ENCODE measurements around the gene ANKRD13B.

DNA sequence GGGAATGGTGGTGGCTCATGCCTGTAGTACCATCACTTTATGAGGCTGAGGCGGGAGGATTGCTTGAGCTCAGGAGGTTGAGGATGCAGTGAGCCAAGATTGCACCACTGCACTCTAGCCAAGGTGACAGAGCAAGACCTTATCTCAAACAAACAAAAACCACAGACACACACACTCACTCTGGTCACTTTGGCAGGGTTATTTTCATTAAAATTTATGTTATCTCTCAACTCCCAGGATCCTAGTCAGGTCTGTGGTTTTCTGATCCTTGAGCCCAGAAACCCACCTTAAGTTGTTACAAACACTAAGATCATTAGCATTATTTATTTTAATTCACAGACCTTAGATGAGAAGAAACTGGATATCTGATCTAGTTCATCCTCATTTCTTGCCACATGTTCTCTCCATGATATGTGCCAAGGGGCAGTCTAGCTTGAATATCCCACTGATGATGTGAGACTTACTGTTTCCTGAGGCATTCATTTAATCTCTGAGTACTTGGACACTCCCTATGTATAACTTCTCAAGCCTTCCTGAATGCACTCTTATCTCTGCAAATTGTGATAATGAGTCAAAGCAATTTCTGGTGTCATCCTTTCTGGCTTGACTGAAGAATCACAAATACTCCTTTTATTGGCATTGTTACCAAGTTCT is 35.7 kb upstream of the ANKRD13B start:
- TF ChIP-seq ARNTL (CRISPR knock-in tag; IDR thresholded peaks at IDR 0.05; ENCODE audit: borderline replicate concordance, low read depth), result no peak
- no peak for TF ChIP-seq CSDC2 (CRISPR knock-in tag; IDR thresholded peaks at IDR 0.05)
- TF ChIP-seq SNAI2 (CRISPR knock-in tag; IDR thresholded peaks at IDR 0.05), result no peak
- no peak for TF ChIP-seq OSR1 (CRISPR knock-in tag; IDR thresholded peaks at IDR 0.05)
- no peak for TF ChIP-seq ESRRG (CRISPR knock-in tag; IDR thresholded peaks at IDR 0.05)
- TF ChIP-seq CREB5 (CRISPR knock-in tag; IDR thresholded peaks at IDR 0.05; ENCODE audit: low read depth), result no peak

Data from SK-N-SH treated with all-trans-retinoic acid at 6 μM for 48 hours (cell line).